CD4-positive, alpha-beta T cell treated with Interleukin-15 for 1 hour (primary cell): ENCODE data around the gene NFX1.
"Not testable (repeated sequence)": the region's sequence is repeated elsewhere in the genome, so short reads cannot be mapped to it uniquely, and the experiment has no call there.

Source experiments
- DNase-seq: peaks from one replicate; pipeline ENCODE4 v3.0.0-alpha.2; 2020

The NFX1 gene

GRCh38 chr9:33311953-33312352 is 21.6 kb downstream of the NFX1 start:
- no peak for DNase-seq

DNA sequence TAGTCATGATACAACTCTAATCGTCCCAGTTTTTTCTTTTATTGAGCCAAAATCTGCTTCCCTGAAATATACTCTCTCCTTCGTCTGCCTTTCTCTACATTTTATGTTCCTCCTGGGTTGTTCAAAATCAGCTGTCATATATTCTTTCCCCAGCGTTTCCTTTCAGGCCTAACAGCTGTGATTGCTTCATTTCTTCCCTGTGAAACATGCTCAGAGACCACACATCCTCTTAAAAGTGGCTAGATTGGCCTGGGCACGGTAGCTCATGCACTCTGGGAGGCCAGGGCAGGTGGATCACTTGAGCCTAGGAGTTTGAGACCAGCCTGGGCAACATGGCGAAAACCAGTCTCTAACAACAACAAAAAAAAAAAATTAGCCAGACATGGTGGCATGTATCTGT is 25.1 kb downstream of the NFX1 start:
- no peak for DNase-seq

GRCh38 chr9:33317136-33317535 is 26.8 kb downstream of the NFX1 start:
- not testable (repeated sequence) for DNase-seq

- no peak for DNase-seq
These were observed 27.9 kb downstream of the NFX1 start for GRCh38 chr9:33318225-33318624.

- no peak for DNase-seq
These were observed 28.5 kb downstream of the NFX1 start for GRCh38 chr9:33318781-33319180.

- DNase-seq: no peak
These were observed 29.9 kb downstream of the NFX1 start for GRCh38 chr9:33320230-33320567.

GRCh38 chr9:33320568-33321261 is 30.4 kb downstream of the NFX1 start:
- DNase-seq: no peak

GRCh38 chr9:33329117-33329563 is 38.8 kb downstream of the NFX1 start:
- DNase-seq: no peak

- no peak for DNase-seq
These were observed 39.7 kb downstream of the NFX1 start for GRCh38 chr9:33329979-33330378.

- DNase-seq: no peak
These were observed 41.1 kb downstream of the NFX1 start for GRCh38 chr9:33331377-33331891.

GRCh38 chr9:33332011-33332410 is 41.7 kb downstream of the NFX1 start:
- no peak for DNase-seq

GRCh38 chr9:33332956-33333355 is 42.6 kb downstream of the NFX1 start:
- not testable (repeated sequence) for DNase-seq

DNA sequence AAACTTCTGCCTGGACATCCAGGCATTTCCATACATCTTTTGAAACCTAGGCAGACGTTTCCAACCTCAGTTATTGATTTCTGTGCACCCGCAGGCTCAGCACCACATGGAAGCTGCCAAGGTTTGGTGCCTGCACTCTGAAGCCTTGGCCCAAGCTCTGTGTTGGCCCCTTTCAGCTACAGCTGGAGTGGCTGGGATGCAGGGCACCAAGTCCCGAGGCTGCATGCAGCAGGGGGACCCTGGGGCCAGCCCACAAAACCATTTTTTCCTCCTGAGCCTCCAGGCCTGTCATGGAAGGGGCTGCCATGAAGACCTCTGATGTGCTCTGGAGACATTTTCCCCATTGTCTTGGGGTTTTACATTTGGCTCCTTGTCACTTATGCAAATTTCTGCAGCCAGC is 49.9 kb downstream of the NFX1 start:
- DNase-seq: no peak

DNA sequence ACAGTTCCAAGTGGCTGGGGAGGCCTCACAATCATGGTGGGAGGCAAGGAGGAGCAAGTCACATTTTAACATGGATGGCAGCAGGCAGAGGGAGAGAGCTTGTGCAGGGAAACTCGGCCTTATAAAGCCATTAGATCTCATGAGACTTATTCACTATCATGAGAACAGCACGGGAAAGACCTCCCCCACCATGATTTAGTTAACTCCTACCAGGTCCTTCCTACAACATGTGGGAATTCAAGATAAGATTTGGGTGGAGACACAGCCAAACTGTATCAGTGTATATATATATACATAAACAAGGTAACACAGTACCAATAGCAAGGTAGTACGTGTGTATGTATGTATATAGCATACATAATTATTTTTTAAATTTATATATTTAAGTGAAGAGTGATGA is 50.9 kb downstream of the NFX1 start:
- DNase-seq: no peak

- DNase-seq: no peak
These were observed 53.8 kb downstream of the NFX1 start for GRCh38 chr9:33344145-33344544.

GRCh38 chr9:33346564-33346963 is 56.2 kb downstream of the NFX1 start:
- no peak for DNase-seq

DNA sequence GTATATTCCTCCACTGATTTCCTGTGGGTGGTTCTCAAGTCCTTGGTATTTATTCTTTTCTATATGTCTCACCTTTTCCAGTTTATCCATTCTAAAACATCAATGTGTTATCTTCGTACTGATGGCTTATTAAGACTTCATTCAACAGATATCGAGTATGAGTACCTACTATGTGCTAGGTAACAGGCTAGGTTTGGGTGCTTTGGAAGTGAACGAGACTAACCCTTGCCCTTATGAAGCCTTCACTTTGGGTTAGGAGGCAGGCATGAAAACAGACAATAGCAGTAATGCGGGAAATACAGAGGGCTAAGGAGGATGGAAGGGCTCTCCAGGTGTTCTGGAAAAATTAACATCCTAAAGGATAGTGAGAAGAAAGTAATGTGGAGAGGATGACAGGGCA is 58.7 kb downstream of the NFX1 start:
- no peak for DNase-seq

GRCh38 chr9:33349743-33350142 is 59.4 kb downstream of the NFX1 start:
- no peak for DNase-seq

- no peak for DNase-seq
These were observed 60.0 kb downstream of the NFX1 start for GRCh38 chr9:33350310-33350709.

GRCh38 chr9:33351547-33351946 is 61.2 kb downstream of the NFX1 start:
- DNase-seq: no peak

DNA sequence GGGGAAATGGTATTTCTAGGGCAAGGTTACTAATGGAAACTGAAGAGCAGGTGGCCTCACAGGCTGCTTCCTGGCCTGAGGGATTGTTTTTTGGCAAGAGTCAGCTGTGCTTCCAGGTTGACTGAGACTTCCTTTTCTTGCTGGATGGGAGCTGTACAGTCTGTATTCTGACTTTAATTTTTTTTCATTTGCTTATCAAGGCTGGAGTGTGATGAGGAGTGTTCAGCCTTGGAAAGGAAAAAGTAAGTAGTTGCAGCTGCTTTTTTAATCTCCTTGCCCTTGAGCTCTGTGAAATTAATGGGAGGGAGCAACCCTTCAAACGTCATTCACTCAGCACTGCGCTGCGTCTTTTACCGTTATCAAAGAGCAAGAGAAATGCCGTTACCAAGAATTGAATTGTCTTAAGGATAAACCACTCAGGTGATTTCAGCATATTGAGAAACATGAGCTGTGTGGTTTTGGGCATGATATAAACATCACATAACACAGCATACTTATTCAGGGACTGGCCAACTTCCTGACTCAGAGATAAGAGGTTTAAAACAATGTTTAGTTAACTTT is 64.4 kb downstream of the NFX1 start:
- DNase-seq: no peak

GRCh38 chr9:33355933-33356332 is 65.6 kb downstream of the NFX1 start:
- no peak for DNase-seq

DNA sequence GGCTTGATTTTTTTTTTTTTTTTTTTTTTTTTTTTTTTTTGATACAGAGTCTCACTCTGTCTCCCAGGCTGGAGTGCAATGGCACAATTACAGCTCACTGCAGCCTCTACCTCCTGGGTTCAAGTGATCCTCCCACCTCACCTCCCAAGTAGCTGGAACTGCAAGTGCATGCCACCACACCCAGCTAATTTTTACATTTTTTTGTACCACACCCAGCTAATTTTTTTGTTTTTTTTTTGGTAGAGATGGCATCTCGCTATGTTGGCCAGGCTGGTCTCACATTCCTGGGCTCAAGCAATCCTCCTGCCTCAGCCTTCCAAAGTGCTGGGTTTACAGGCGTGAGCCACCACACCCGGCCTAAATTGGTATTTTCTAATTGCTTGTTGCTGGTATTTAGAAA is 68.3 kb downstream of the NFX1 start:
- not testable (repeated sequence) for DNase-seq

DNA sequence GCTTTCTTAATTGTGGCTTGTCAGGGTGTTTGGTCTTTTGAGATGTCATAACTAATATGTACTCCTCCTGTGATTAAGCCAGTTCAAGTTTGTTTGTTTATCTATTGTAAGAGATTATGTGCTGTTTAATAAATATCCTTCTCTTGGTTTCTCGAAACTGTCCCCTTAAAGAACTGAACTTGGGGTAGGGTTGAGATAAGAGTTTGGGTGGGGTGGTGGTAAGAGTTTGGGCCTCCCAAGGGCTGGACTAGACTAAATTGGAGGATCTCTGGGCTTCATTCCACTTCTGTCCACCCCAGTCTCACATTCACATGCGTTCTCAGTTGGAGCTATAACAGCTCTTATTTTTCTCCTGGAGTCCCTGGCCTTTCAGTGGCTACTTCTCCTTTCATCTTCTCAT is 73.8 kb downstream of the NFX1 start:
- no peak for DNase-seq

GRCh38 chr9:33364814-33365213 is 74.5 kb downstream of the NFX1 start:
- not testable (repeated sequence) for DNase-seq
